WERI-Rb-1 (cell line): ENCODE results near the gene NCAM2.

ENCODE experiments used
- DNase-seq: peaks from one replicate; pipeline ENCODE4 v3.0.0-alpha.2; 2020
- H3K27ac ChIP-seq: fragments of 250-450 bp; sonication (Bioruptor Pico); 2 replicates; pipeline ENCODE4 v1.5.1; 2020; ENCODE audit warnings: mild to moderate bottlenecking, moderate library complexity
- H3K27me3 ChIP-seq: fragments of 250-450 bp; sonication (Bioruptor Pico); 2 replicates; pipeline ENCODE4 v1.5.1; 2021; ENCODE audit warnings: mild to moderate bottlenecking, low read depth, moderate library complexity; ENCODE audit not compliant: insufficient read depth, severe bottlenecking
- H3K36me3 ChIP-seq: fragments of 250-450 bp; sonication (Bioruptor Pico); 2 replicates; pipeline ENCODE4 v1.5.1; 2020; ENCODE audit warnings: mild to moderate bottlenecking, moderate library complexity
- H3K4me3 ChIP-seq: 2 replicates; pipeline ENCODE4 v1.5.1; 2011; ENCODE audit warnings: low read depth, mild to moderate bottlenecking, control low read depth, low read length
- H3K9me3 ChIP-seq: fragments of 250-450 bp; sonication (Bioruptor Pico); 2 replicates; pipeline ENCODE4 v1.5.1; 2021; ENCODE audit warnings: mild to moderate bottlenecking, moderate library complexity; ENCODE audit not compliant: severe bottlenecking
- TF ChIP-seq, protein P1 (sequence below): IDR thresholded peaks from 2 replicates; pipeline ENCODE4 v1.5.1; 2011; ENCODE audit warnings: low read depth, mild to moderate bottlenecking, control low read depth, inconsistent platforms, low read length

NCAM2 gene

GRCh38 chr21:21028275-21028820 is 30.1 kb downstream of the NCAM2 start:
- H3K36me3 ChIP-seq = no peaks in the 10 kb centered on the region
- H3K4me3 ChIP-seq = no peak overlapping the region
- DNase-seq = no peak
- H3K27ac ChIP-seq = no peak overlapping the region
- TF ChIP-seq, protein P1, sequence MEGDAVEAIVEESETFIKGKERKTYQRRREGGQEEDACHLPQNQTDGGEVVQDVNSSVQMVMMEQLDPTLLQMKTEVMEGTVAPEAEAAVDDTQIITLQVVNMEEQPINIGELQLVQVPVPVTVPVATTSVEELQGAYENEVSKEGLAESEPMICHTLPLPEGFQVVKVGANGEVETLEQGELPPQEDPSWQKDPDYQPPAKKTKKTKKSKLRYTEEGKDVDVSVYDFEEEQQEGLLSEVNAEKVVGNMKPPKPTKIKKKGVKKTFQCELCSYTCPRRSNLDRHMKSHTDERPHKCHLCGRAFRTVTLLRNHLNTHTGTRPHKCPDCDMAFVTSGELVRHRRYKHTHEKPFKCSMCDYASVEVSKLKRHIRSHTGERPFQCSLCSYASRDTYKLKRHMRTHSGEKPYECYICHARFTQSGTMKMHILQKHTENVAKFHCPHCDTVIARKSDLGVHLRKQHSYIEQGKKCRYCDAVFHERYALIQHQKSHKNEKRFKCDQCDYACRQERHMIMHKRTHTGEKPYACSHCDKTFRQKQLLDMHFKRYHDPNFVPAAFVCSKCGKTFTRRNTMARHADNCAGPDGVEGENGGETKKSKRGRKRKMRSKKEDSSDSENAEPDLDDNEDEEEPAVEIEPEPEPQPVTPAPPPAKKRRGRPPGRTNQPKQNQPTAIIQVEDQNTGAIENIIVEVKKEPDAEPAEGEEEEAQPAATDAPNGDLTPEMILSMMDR = no peak
- H3K9me3 ChIP-seq = no peaks in the 10 kb centered on the region
- no peaks in the 10 kb centered on the region for H3K27me3 ChIP-seq

DNA sequence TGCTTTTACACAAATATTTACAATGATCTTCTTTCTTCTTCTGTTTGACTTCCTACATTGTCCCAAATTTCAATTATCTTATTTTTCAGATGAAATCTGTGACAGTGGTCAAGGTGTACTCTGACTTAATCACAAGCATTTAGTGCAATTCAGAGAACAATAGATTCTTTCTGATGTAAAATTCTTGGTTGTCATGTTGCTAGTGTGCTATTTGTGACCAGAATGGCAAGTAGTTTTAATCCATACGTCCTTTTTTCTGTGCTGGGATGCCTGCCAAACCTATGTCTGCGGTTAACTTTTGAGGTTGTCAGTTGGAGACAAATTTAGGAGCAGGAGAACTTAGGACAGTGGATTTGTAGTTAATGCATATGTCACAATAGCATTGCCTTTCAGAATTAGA is 31.0 kb downstream of the NCAM2 start:
- Histone ChIP-seq H3K36me3 (no peaks in the 10 kb centered on the region), H3K27ac (no peak overlapping the region), H3K9me3 (no peaks in the 10 kb centered on the region), H3K4me3 (no peak overlapping the region), H3K27me3 (no peaks in the 10 kb centered on the region)
- no peak for DNase-seq
- TF ChIP-seq, protein P1 = no peak

- Histone ChIP-seq H3K9me3 (no peaks in the 10 kb centered on the region), H3K27ac (no peak overlapping the region), H3K4me3 (no peak overlapping the region), H3K36me3 (no peaks in the 10 kb centered on the region), H3K27me3 (no peaks in the 10 kb centered on the region)
- no peak for DNase-seq
- TF ChIP-seq, protein P1 = no peak
These were observed 32.1 kb downstream of the NCAM2 start for GRCh38 chr21:21030311-21030710.

GRCh38 chr21:21034036-21034435 is 35.8 kb downstream of the NCAM2 start:
- H3K9me3 ChIP-seq = no peaks in the 10 kb centered on the region
- TF ChIP-seq, protein P1 = no peak
- no peak for DNase-seq
- no peaks in the 10 kb centered on the region for H3K27me3 ChIP-seq
- H3K27ac ChIP-seq = no peak overlapping the region
- no peaks in the 10 kb centered on the region for H3K36me3 ChIP-seq
- H3K4me3 ChIP-seq = no peak overlapping the region

- H3K27me3 ChIP-seq = no peaks in the 10 kb centered on the region
- H3K4me3 ChIP-seq = no peak overlapping the region
- no peak overlapping the region for H3K27ac ChIP-seq
- no peaks in the 10 kb centered on the region for H3K9me3 ChIP-seq
- no peaks in the 10 kb centered on the region for H3K36me3 ChIP-seq
- TF ChIP-seq, protein P1 = no peak
- DNase-seq = no peak
These were observed 41.5 kb downstream of the NCAM2 start for GRCh38 chr21:21039624-21040170.

GRCh38 chr21:21045518-21045917 is 47.3 kb downstream of the NCAM2 start:
- Histone ChIP-seq H3K9me3 (no peaks in the 10 kb centered on the region), H3K27me3 (no peaks in the 10 kb centered on the region), H3K4me3 (no peak overlapping the region), H3K36me3 (no peaks in the 10 kb centered on the region), H3K27ac (no peak overlapping the region)
- TF ChIP-seq, protein P1 = no peak
- DNase-seq = no peak
